HEK293T (cell line): ENCODE measurements around the gene TWF2.

Experiments used
- CTCF ChIA-PET: fragments of 350-600 bp; formaldehyde crosslinking; extraction: SDS; loops from one replicate; lab custom pipeline; 2021; ENCODE audit warnings: antibody characterized with exemption, inconsistent platforms; lab: Yijun Ruan, JAX
- POLR2A ChIA-PET: fragments of 350-600 bp; formaldehyde crosslinking; extraction: SDS; loops from one replicate; lab custom pipeline; 2020; ENCODE audit warnings: antibody characterized with exemption, inconsistent platforms; lab: Yijun Ruan, JAX
- DNase-seq: peaks from one replicate; pipeline ENCODE4 v3.0.0; 2012; ENCODE audit warnings: mixed read lengths; ENCODE audit errors: extremely low spot score
- ARNT ChIP-seq: fragments of 450-650 bp; IDR thresholded peaks from 2 replicates; pipeline ENCODE4 v1.6.1; 2017; ENCODE audit warnings: mild to moderate bottlenecking
- BHLHE40 ChIP-seq: fragments of 450-650 bp; IDR thresholded peaks from 2 replicates; pipeline ENCODE4 v1.6.1; 2016; ENCODE audit warnings: mild to moderate bottlenecking, moderate library complexity, borderline replicate concordance
- CTBP1 ChIP-seq: fragments of 450-650 bp; IDR thresholded peaks from 2 replicates; pipeline ENCODE4 v1.6.1; 2016; ENCODE audit warnings: borderline replicate concordance
- ELF4 ChIP-seq: fragments of 450-650 bp; IDR thresholded peaks from 2 replicates; pipeline ENCODE4 v1.6.1; 2017; ENCODE audit warnings: antibody characterized with exemption
- FOXA1 ChIP-seq: fragments of 450-650 bp; IDR thresholded peaks from 2 replicates; pipeline ENCODE4 v1.6.1; 2016; ENCODE audit warnings: mild to moderate bottlenecking
- FOXK2 ChIP-seq: fragments of 450-650 bp; IDR thresholded peaks from 2 replicates; pipeline ENCODE4 v1.6.1; 2016; ENCODE audit warnings: mild to moderate bottlenecking
- FOXM1 ChIP-seq: fragments of 450-650 bp; IDR thresholded peaks from 2 replicates; pipeline ENCODE4 v1.6.1; 2017; ENCODE audit warnings: mild to moderate bottlenecking, borderline replicate concordance
- HDGF ChIP-seq: fragments of 450-650 bp; IDR thresholded peaks from 2 replicates; pipeline ENCODE4 v1.6.1; 2017; ENCODE audit warnings: antibody characterized with exemption, borderline replicate concordance
- L3MBTL2 ChIP-seq: fragments of 450-650 bp; conservative IDR thresholded peaks from 2 replicates; pipeline ENCODE4 v1.6.1; 2016; ENCODE audit warnings: mild to moderate bottlenecking
- LEF1 ChIP-seq: fragments of 450-650 bp; IDR thresholded peaks from 2 replicates; pipeline ENCODE4 v1.6.1; 2017; ENCODE audit warnings: mild to moderate bottlenecking, borderline replicate concordance
- NFRKB ChIP-seq: fragments of 450-650 bp; IDR thresholded peaks from 2 replicates; pipeline ENCODE4 v1.6.1; 2016; ENCODE audit warnings: mild to moderate bottlenecking, moderate library complexity
- PKNOX1 ChIP-seq: fragments of 450-650 bp; IDR thresholded peaks from 2 replicates; pipeline ENCODE4 v1.6.1; 2016
- SP1 ChIP-seq: fragments of 450-650 bp; IDR thresholded peaks from 2 replicates; pipeline ENCODE4 v1.6.1; 2017
- SUZ12 ChIP-seq: fragments of 450-650 bp; IDR thresholded peaks from 2 replicates; pipeline ENCODE4 v1.6.1; 2016; ENCODE audit warnings: mild to moderate bottlenecking
- TARDBP ChIP-seq: fragments of 450-650 bp; IDR thresholded peaks from 2 replicates; pipeline ENCODE4 v1.6.1; 2016
- ZNF384 ChIP-seq: fragments of 450-650 bp; IDR thresholded peaks from 2 replicates; pipeline ENCODE4 v1.6.1; 2016

TWF2 gene

DNA sequence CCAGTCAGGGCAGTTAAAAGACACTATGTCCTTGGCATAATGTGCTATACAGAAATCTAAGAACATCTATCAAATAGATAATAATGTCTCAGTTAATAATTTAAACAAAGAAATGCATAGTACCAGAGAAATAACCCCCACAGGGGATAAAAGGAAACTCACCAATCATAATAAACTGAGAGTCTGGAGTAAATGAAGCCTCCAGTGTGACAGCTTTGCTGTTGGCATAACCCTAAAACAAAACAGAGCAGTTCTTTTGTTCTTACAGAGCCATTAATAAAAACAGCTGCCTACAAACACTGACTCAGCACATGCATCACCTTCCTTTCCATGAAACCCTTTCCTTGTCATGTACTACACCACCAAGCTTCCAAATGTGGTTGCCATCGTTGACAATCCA is 20.1 kb upstream of the TWF2 start:
- ChIA-PET CTCF (no interaction called here), POLR2A (interaction anchor here (1.7 kb wide), 1 partner anchor 19 kb away, joined by 7 read pairs; the partner anchor contains the start of gene WDR82)
- TF ChIP-seq SUZ12 = no peak
- no peak for TF ChIP-seq LEF1
- TF ChIP-seq CTBP1 = no peak
- DNase-seq = no peak

DNA sequence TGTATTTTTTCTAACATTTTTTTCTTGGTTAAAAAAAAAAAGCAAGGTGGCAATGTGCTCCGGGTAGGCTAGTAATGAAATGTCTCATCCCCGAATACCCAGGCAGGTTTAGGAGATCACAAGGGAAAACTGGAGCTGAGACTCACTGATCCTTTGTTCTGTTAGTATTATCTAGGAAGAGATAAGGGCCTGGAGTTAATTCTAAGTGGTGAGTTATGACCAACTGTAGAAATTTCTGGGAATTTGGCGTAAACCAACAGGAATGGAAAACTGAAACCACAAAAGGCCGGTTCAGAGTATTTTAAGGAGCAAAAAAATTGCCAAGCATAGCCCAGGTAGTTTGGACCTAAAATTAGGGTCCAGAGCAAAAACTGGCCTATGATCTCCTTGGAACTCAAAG is 19.0 kb upstream of the TWF2 start:
- TF ChIP-seq FOXA1 = no peak
- TF ChIP-seq FOXM1 = no peak
- TF ChIP-seq PKNOX1 = no peak
- TF ChIP-seq TARDBP = no peak
- no peak for TF ChIP-seq FOXK2
- no peak for TF ChIP-seq LEF1
- no peak for TF ChIP-seq ARNT
- no peak for TF ChIP-seq SP1
- no peak for TF ChIP-seq BHLHE40
- TF ChIP-seq NFRKB = no peak
- no peak for TF ChIP-seq SUZ12
- no peak for TF ChIP-seq ELF4
- no peak for TF ChIP-seq L3MBTL2
- TF ChIP-seq HDGF = no peak
- DNase-seq = no peak
- POLR2A ChIA-PET = no interaction called here
- CTCF ChIA-PET = interaction anchor here (0.7 kb wide), 1 partner anchor 21 kb away, joined by 3 read pairs; no protein-coding TSS in a partner anchor

GRCh38 chr3:52256622-52257021 is 17.7 kb upstream of the TWF2 start:
- ChIA-PET CTCF (no interaction called here), POLR2A (interaction anchor here (0.6 kb wide), 1 partner anchor 31 kb away, joined by 4 read pairs; the partner anchor contains the start of gene GLYCTK)
- no peak for DNase-seq
- TF ChIP-seq ZNF384 = no peak

GRCh38 chr3:52256159-52256558 is 17.2 kb upstream of the TWF2 start:
- DNase-seq = no peak
- POLR2A ChIA-PET = no interaction called here
- CTCF ChIA-PET = no interaction called here
- TF ChIP-seq BHLHE40 (no peak), FOXM1 (no peak), ELF4 (no peak), SUZ12 (no peak), CTBP1 (no peak), LEF1 (no peak), ZNF384 (no peak), SP1 (no peak), ARNT (no peak), FOXA1 (no peak), L3MBTL2 (no peak)

GRCh38 chr3:52254608-52255007 is 15.7 kb upstream of the TWF2 start:
- CTCF ChIA-PET = no interaction called here
- no peak for DNase-seq
- POLR2A ChIA-PET = interaction anchor here (1.1 kb wide), 1 partner anchor 15 kb away, joined by 3 read pairs; the partner anchor contains the start of gene TWF2
- TF ChIP-seq LEF1 (no peak), ELF4 (no peak), CTBP1 (no peak), L3MBTL2 (no peak), BHLHE40 (no peak), FOXM1 (no peak), PKNOX1 (no peak), FOXK2 (no peak), ZNF384 (no peak), NFRKB (no peak), TARDBP (no peak), HDGF (no peak), SUZ12 (no peak)

GRCh38 chr3:52253314-52254304 is 14.7 kb upstream of the TWF2 start:
- no peak for DNase-seq
- TF ChIP-seq PKNOX1 = peak; percentile 29; the same call in 1 of the 2 replicates
- TF ChIP-seq ZNF384 = no peak
- TF ChIP-seq L3MBTL2 = no peak
- TF ChIP-seq ELF4 = no peak
- ChIA-PET POLR2A (interaction anchor here (1.1 to 1.2 kb wide), 3 partner anchors 14 to 25 kb away, joined by 3 to 4 read pairs (median 4); partner anchors contain the start of genes TWF2 and WDR82), CTCF (no interaction called here)
